Measurements from ENCODE around the gene TMEM184B. TPM values are rescaled to one million over a fixed set of nuclear protein-coding genes. Genes with fewer than 3 reads are reported as not detected.

TMEM184B gene
- total RNA-seq, 2 donors from 2014 or later = 55.4 to 57.6 TPM

DNA sequence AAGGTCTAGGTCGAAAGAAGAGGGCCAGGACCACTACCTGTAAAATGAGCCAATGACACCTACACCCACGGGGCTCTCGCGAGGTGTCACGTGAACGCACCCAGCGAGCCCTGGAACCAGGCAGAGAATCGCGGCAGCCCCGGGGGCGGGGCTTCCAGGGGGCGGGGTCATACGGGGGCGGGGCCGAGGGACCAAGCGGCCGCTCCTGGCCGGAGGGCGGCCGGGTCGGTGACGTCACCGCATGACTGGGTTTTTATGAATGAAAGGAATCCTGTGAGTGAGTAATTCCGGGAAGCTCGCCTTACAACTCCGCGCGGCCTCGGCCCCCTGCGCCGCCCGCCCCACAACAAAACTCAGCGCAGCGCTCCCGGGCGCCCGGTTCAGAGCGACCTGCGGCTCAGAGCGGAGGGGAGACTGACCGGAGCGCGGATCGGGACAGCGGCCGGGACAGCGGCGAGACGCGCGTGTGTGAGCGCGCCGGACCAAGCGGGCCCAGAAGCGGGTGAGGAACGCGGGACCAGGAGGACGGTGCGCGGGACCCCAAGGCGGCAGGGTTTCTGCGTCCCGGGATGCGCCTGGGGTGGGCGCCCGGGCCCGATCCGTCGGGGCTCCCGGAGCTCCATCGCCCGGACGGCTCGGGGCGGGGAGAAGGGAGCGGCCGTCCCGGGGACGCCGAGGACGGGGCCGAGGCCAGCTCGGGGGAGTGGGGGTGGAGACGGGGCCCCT, 70.9 kb downstream of the TMEM184B start, which contains the start of gene MAFF:
Gene MAFF (plus strand): TSS at position 284 of the 726 bp plus-strand sequence. CDS start 11,860 bp downstream, outside the sequence.
- Histone ChIP-seq H3K36me3 (ENCODE audit: control insufficient read depth, insufficient read depth, low read length) (no peaks in the 10 kb centered on the region), H3K9me3 (ENCODE audit: control insufficient read depth, low read length) (no peaks in the 10 kb centered on the region), H3K27me3 (ENCODE audit: control insufficient read depth, insufficient read depth, low read length, poor library complexity, severe bottlenecking) (peaks cover 6% of the 10 kb centered on the region), H3K4me3 (ENCODE audit: low read length) (peak within 1 kb of the TSS; percentile 83), H3K4me1 (ENCODE audit: control insufficient read depth, insufficient read depth, low read length) (no peaks in the 10 kb centered on the region), H3K9ac (ENCODE audit: extremely low read depth, low read length, poor library complexity, severe bottlenecking) (peak within 1 kb of the TSS; percentile 93), H3K27ac (ENCODE audit: low read depth, low read length) (peak within 1 kb of the TSS; percentile 95)
- Mint-ChIP-seq H3K36me3 (ENCODE audit: low read depth) (no peaks in the 10 kb centered on the region), H3K27me3 (ENCODE audit: insufficient read depth) (peaks cover 11% of the 10 kb centered on the region), H3K4me1 (peaks cover 8% of the 10 kb centered on the region), H3K27ac (peak within 1 kb of the TSS; percentile 95), H3K9me3 (no peaks in the 10 kb centered on the region), H3K4me3 (peak within 1 kb of the TSS; percentile 72)
- WGBS, 2 experiments (ENCODE audit: insufficient coverage in 1 of 2, insufficient read length in 1 of 2) = 0 to 1% methylated on average over 24 to 85 of the region's 85 CpGs
- TF ChIP-seq CTCF (conservative IDR thresholded peaks at IDR 0.05) = no peak
- peak; percentile 99 for DNase-seq

- no peaks in the 10 kb centered on the region for H3K9me3 ChIP-seq (ENCODE audit: control insufficient read depth, low read length)
- no peaks in the 10 kb centered on the region for H3K36me3 ChIP-seq (ENCODE audit: control insufficient read depth, insufficient read depth, low read length)
- H3K4me3 ChIP-seq (ENCODE audit: low read length) = peak overlapping the region; percentile 83
- TF ChIP-seq CTCF (conservative IDR thresholded peaks at IDR 0.05) = no peak
- H3K27ac ChIP-seq (ENCODE audit: low read depth, low read length) = no peak overlapping the region
- Mint-ChIP-seq H3K4me1 (peaks cover 8% of the 10 kb centered on the region), H3K36me3 (ENCODE audit: low read depth) (no peaks in the 10 kb centered on the region), H3K27me3 (ENCODE audit: insufficient read depth) (peaks cover 11% of the 10 kb centered on the region), H3K9me3 (no peaks in the 10 kb centered on the region), H3K4me3 (peak overlapping the region; percentile 72), H3K27ac (peak overlapping the region; percentile 95)
- no peak overlapping the region for H3K9ac ChIP-seq (ENCODE audit: extremely low read depth, low read length, poor library complexity, severe bottlenecking)
- H3K27me3 ChIP-seq (ENCODE audit: control insufficient read depth, insufficient read depth, low read length, poor library complexity, severe bottlenecking) = peaks cover 6% of the 10 kb centered on the region
- 32 to 48% methylated on average over 6 to 8 of the region's 8 CpGs for WGBS, 2 experiments (ENCODE audit: insufficient coverage in 1 of 2, insufficient read length in 1 of 2)
- H3K4me1 ChIP-seq (ENCODE audit: control insufficient read depth, insufficient read depth, low read length) = no peaks in the 10 kb centered on the region
- no peak for DNase-seq
These were observed 71.5 kb downstream of the TMEM184B start for GRCh38 chr22:38201371-38201710.

- Histone ChIP-seq H3K27ac (ENCODE audit: low read depth, low read length) (no peak overlapping the region), H3K27me3 (ENCODE audit: control insufficient read depth, insufficient read depth, low read length, poor library complexity, severe bottlenecking) (peaks cover 6% of the 10 kb centered on the region), H3K4me1 (ENCODE audit: control insufficient read depth, insufficient read depth, low read length) (no peaks in the 10 kb centered on the region), H3K4me3 (ENCODE audit: low read length) (no peak overlapping the region), H3K9me3 (ENCODE audit: control insufficient read depth, low read length) (no peaks in the 10 kb centered on the region), H3K9ac (ENCODE audit: extremely low read depth, low read length, poor library complexity, severe bottlenecking) (no peak overlapping the region), H3K36me3 (ENCODE audit: control insufficient read depth, insufficient read depth, low read length) (no peaks in the 10 kb centered on the region)
- no peak for DNase-seq
- H3K4me3 Mint-ChIP-seq = no peak overlapping the region
- no peaks in the 10 kb centered on the region for H3K36me3 Mint-ChIP-seq (ENCODE audit: low read depth)
- 90 to 91% methylated on average over 9 to 10 of the region's 10 CpGs for WGBS, 2 experiments (ENCODE audit: insufficient coverage in 1 of 2, insufficient read length in 1 of 2)
- no peaks in the 10 kb centered on the region for H3K9me3 Mint-ChIP-seq
- peaks cover 8% of the 10 kb centered on the region for H3K4me1 Mint-ChIP-seq
- TF ChIP-seq CTCF (conservative IDR thresholded peaks at IDR 0.05) = no peak
- H3K27ac Mint-ChIP-seq = no peak overlapping the region
- peaks cover 11% of the 10 kb centered on the region for H3K27me3 Mint-ChIP-seq (ENCODE audit: insufficient read depth)
These were observed 72.8 kb downstream of the TMEM184B start for GRCh38 chr22:38199826-38200559.
